GM12878 (cell line): ENCODE measurements around the gene TRPM3. TPM values are rescaled to one million over a fixed set of nuclear protein-coding genes. Genes with fewer than 3 reads are reported as not detected.

Experiments used
- BCLAF1 ChIP-seq: fragments of 450-650 bp; IDR thresholded peaks from 2 replicates; pipeline ENCODE4 v1.6.1; 2017; ENCODE audit warnings: antibody characterized with exemption, mild to moderate bottlenecking, moderate library complexity
- CHD1 ChIP-seq: IDR thresholded peaks from 2 replicates; pipeline ENCODE4 v1.6.1; 2012; ENCODE audit warnings: low read depth, low read length, improper control_type of control experiment
- CREB1 ChIP-seq: IDR thresholded peaks from 2 replicates; pipeline ENCODE4 v1.6.1; 2012; ENCODE audit warnings: low read depth, mild to moderate bottlenecking, inconsistent platforms
- CTCF ChIP-seq, 3 experiments: IDR thresholded peaks in 2 of 3; conservative IDR thresholded peaks in 1 of 3; 2 replicates each; pipeline ENCODE4 v1.5.1; 2011; ENCODE audit warnings: low read depth in 3 of 3, low read length in 3 of 3, mild to moderate bottlenecking in 3 of 3, control low read depth in 2 of 3, moderate library complexity in 2 of 3, inconsistent platforms in 1 of 3, mixed read lengths in 1 of 3; ENCODE audit not compliant: control insufficient read depth in 2 of 3, insufficient read depth in 1 of 3; ENCODE audit errors: extremely low read depth in 1 of 3
- IRF3 ChIP-seq: fragments of 450-650 bp; IDR thresholded peaks from 2 replicates; pipeline ENCODE4 v1.6.1; 2014; ENCODE audit warnings: mild to moderate bottlenecking
- IRF5 ChIP-seq: fragments of 450-650 bp; IDR thresholded peaks from 2 replicates; pipeline ENCODE4 v1.6.1; 2017; ENCODE audit warnings: borderline replicate concordance
- KLF5 ChIP-seq: fragments of 450-650 bp; IDR thresholded peaks from 2 replicates; pipeline ENCODE4 v1.6.1; 2014; ENCODE audit warnings: mild to moderate bottlenecking; ENCODE audit not compliant: partially characterized antibody
- NFIC ChIP-seq: IDR thresholded peaks from 2 replicates; pipeline ENCODE4 v1.6.1; 2012; ENCODE audit warnings: low read depth, mild to moderate bottlenecking, inconsistent platforms, low read length, moderate library complexity
- NFXL1 ChIP-seq: fragments of 450-650 bp; IDR thresholded peaks from 2 replicates; pipeline ENCODE4 v1.6.1; 2017; ENCODE audit warnings: antibody characterized with exemption, mild to moderate bottlenecking, borderline replicate concordance
- RELB ChIP-seq: fragments of 450-650 bp; IDR thresholded peaks from 2 replicates; pipeline ENCODE4 v1.6.1; 2017; ENCODE audit warnings: low read depth, mild to moderate bottlenecking, moderate library complexity
- SP1 ChIP-seq: IDR thresholded peaks from one replicate; pipeline ENCODE4 v1.6.1; 2011; ENCODE audit warnings: low read depth, low read length
- STAT3 ChIP-seq: IDR thresholded peaks from 2 replicates; pipeline ENCODE4 v1.6.1; 2011; ENCODE audit warnings: low read depth, low read length, improper control_type of control experiment
- ZNF384 ChIP-seq: IDR thresholded peaks from 2 replicates; pipeline ENCODE4 v1.6.1; 2012; ENCODE audit warnings: low read depth, mild to moderate bottlenecking, low read length, improper control_type of control experiment, borderline replicate concordance
- polyA plus RNA-seq, 11 experiments: library from polyadenylated mRNA; depleted of rRNA in 4 of 11; unstranded in 6 of 11; stranded (reverse) in 5 of 11; fragments of >200 nt; fragmentation: Nextera tagmentation in 4 of 11; fragmentation: Illumina TruSeq in 1 of 11; extraction: Ambion mirVana in 4 of 11; extraction: Trizol in 1 of 11; gene quantifications; 1 replicate in 1 of 11; 2 replicates in 10 of 11; pipeline versions ENCODE4 v1.2.1 to v1.2.3, GENCODE V29; 2011 to 2016; ENCODE audit warnings: inconsistent platforms in 2 of 11, missing spikeins in 2 of 11, low read depth in 1 of 11
- total RNA-seq, 4 experiments: library from RNA; depleted of rRNA in 3 of 4; stranded (reverse); fragments of >200 nt in 3 of 4; fragmentation: Illumina TruSeq in 1 of 4; extraction: Trizol in 1 of 4; gene quantifications; 2 replicates each; pipeline versions ENCODE4 v1.2.1 to v1.2.3, GENCODE V29; 2013 to 2021
- TF ChIP-seq, protein P1 (sequence below): fragments of 450-650 bp; IDR thresholded peaks from 2 replicates; pipeline ENCODE4 v1.6.1; 2016; ENCODE audit warnings: mild to moderate bottlenecking
- TF ChIP-seq, protein P2 (sequence below): fragments of 450-650 bp; conservative IDR thresholded peaks from 2 replicates; pipeline ENCODE4 v1.6.1; 2017; ENCODE audit warnings: mild to moderate bottlenecking, moderate library complexity
- TF ChIP-seq, protein P3 (sequence below): IDR thresholded peaks from 2 replicates; pipeline ENCODE4 v1.6.1; 2011; ENCODE audit warnings: borderline replicate concordance, low read depth, mild to moderate bottlenecking, moderate library complexity, mixed read lengths, low read length; ENCODE audit not compliant: insufficient read depth; ENCODE audit errors: extremely low read length

TRPM3 gene
- total and polyA plus RNA-seq, 10 of the 15 experiments (the other 5 are each of a cell fraction or from before 2014, with no cell fraction given), result not detected

DNA sequence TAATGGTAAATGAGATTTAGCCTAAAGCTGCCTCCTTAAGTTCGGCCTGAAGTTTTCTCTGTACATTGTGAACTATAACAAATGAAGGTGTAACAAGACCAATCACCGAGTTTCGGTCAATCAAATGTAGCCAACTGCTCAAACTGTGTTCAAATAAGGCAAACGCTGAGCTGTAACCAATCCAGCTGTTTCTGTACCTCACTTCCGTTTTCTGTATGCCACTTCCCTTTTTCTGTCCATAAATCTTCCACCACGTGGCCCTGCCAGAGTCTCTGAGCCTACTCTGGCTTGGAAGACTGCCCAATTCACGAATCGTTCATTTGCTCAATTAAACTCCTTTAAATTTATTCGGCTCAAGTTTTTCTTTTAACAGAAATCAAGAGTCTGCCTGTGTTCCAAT is 513.5 kb downstream of the TRPM3 start (continued):
- no peak for TF ChIP-seq IRF5
- TF ChIP-seq ZNF384, result no peak
- TF ChIP-seq CTCF (IDR thresholded peaks at IDR 0.05 in 2 of 3, conservative IDR thresholded peaks at IDR 0.05 in 1 of 3; ENCODE audit: control insufficient read depth in 2 of 3, extremely low read depth in 1 of 3, insufficient read depth in 1 of 3, low read depth in 3 of 3, low read length in 3 of 3), result no peak
- TF ChIP-seq NFXL1, result no peak
- no peak for TF ChIP-seq IRF3
- TF ChIP-seq KLF5, result no peak
- no peak for TF ChIP-seq CHD1
- TF ChIP-seq SP1, result no peak
- TF ChIP-seq, protein P1, sequence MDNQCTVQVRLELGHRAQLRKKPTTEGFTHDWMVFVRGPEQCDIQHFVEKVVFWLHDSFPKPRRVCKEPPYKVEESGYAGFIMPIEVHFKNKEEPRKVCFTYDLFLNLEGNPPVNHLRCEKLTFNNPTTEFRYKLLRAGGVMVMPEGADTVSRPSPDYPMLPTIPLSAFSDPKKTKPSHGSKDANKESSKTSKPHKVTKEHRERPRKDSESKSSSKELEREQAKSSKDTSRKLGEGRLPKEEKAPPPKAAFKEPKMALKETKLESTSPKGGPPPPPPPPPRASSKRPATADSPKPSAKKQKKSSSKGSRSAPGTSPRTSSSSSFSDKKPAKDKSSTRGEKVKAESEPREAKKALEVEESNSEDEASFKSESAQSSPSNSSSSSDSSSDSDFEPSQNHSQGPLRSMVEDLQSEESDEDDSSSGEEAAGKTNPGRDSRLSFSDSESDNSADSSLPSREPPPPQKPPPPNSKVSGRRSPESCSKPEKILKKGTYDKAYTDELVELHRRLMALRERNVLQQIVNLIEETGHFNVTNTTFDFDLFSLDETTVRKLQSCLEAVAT, result no peak
- TF ChIP-seq, protein P2, sequence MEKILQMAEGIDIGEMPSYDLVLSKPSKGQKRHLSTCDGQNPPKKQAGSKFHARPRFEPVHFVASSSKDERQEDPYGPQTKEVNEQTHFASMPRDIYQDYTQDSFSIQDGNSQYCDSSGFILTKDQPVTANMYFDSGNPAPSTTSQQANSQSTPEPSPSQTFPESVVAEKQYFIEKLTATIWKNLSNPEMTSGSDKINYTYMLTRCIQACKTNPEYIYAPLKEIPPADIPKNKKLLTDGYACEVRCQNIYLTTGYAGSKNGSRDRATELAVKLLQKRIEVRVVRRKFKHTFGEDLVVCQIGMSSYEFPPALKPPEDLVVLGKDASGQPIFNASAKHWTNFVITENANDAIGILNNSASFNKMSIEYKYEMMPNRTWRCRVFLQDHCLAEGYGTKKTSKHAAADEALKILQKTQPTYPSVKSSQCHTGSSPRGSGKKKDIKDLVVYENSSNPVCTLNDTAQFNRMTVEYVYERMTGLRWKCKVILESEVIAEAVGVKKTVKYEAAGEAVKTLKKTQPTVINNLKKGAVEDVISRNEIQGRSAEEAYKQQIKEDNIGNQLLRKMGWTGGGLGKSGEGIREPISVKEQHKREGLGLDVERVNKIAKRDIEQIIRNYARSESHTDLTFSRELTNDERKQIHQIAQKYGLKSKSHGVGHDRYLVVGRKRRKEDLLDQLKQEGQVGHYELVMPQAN, result no peak
- TF ChIP-seq NFIC, result no peak
- no peak for TF ChIP-seq BCLAF1
- TF ChIP-seq STAT3, result no peak
- TF ChIP-seq RELB, result no peak
- TF ChIP-seq, protein P3, sequence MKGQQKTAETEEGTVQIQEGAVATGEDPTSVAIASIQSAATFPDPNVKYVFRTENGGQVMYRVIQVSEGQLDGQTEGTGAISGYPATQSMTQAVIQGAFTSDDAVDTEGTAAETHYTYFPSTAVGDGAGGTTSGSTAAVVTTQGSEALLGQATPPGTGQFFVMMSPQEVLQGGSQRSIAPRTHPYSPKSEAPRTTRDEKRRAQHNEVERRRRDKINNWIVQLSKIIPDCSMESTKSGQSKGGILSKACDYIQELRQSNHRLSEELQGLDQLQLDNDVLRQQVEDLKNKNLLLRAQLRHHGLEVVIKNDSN, result no peak
- no peak for TF ChIP-seq CREB1
